ENCODE results near the gene CTNNBL1.

Gene CTNNBL1

GRCh38 chr20:37885042-37885441, 191.2 kb downstream of the CTNNBL1 start:
- no peak for DNase-seq

DNA sequence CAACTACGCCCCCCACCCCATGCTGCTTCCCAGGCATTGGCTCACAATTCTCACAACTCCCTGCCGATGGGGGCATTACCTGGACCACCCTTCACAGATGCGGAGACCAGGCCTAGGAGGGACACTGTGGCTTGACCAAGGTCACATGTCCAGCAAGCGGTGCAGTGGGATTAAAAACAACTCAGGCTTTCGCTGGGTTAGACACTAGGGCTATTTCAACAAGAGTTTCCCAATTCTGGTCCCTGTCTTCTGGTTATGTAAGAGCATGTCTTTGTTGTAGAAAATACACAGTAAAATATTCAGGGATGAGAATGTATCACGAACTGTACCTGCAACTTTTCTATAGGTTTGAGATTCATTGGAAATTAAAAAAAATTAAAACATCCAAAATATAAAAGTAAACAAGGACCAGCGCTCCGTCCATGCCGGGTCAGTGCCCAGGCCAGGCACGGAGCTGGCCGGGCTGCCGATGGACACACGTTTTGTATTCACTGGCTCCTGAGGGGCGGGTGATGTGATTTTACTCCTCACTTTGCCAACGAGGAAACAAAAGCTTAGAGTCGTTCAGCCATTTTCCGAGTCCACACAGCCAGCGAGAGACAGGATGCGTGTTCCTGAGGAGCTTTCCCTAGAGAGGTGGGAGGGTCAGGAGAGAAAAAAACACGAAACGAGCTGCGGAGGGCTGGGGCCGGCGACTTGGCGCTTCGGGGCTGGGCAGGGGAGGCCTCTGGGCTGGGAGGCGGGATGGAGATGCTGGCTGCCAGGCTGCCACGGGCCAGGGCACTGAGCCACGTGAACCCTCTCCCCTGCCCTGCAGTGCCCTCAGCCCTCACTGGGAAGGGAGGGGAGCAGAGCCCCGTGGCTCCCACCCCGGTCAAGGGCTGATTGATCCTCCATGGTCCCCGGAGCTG, 192.0 kb downstream of the CTNNBL1 start:
- DNase-seq, result no peak

DNA sequence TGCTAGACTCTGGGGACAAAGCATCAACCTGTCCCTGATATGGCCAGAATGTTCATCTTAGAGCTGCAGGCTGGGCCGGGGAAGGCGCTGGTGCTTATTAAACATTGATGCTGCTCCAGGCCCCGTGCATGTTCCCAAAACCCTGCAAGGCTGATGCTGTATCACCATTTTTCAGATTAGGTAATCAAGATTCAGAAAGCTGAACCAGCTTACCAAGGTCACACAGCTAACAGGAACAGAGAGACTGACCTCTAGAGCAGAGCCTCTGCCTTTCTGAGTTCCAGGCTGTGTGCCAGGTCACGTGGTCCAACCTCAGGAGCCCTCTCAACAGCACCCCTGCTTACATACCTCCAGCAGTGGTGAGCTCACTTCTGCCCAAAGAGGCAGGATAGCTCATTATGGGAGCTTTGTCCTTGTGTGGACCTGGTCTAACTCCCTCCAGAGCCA, 193.0 kb downstream of the CTNNBL1 start:
- no peak for DNase-seq

DNA sequence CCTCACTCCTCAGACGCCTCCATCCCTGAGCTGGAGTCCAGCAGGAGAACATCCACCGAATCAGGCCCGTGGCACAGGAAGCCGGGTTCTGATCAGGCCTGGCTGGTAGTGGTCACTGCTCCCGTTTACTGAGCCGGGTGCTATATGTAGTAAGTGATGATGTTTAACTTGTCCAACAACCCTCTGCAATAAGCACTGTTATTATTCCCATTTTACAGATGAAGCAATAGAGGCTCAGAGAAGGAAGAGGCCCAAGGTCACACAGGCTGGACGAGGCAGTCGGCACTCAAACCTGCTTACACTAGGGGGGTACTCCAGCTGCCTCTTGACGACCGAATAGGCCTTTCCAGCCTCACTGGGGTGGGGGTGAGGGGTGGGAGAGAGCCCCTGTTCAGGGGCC, 194.8 kb downstream of the CTNNBL1 start:
- DNase-seq, result no peak

- DNase-seq, result no peak
Observed at GRCh38 chr20:37890108-37890507, 196.3 kb downstream of the CTNNBL1 start.

DNA sequence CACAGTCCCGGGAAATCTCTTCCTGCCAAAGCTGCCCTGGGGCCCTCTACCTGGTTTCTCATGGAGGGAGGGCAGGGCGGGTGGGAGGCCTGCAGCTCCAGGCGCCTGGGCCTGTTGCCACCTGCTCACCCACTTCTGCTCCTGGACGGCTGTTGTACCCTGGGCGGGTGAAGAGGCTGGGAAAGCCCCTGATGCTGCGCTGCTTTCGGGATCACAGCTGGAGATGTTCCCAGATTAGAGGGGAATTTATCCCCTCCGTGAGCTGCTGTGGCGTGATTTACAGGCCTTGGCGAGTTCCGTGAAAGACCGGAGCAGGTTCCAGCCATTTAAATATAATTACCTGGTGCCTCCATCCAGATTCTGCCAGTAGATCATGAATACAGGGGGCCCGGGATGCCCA, 196.8 kb downstream of the CTNNBL1 start:
- no peak for DNase-seq

DNA sequence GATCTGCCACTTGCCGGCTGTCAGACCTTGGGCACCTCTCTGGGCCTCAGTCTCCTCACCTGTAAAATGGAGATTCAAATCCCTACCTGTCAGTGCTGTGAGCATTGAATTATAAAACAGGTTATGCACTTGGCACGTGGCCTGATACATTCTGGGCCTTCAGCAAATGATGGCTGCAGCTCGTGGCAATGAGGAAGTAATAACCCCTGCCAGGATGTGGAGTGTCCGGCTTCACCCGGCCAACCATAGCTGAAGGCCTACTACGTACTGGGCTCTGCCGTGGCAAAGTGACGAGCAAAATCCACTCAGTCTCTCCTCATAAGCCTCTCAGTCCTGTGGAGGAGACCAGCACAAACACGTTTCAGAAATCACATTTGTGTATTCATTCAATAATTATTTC, 198.2 kb downstream of the CTNNBL1 start:
- no peak for DNase-seq

DNA sequence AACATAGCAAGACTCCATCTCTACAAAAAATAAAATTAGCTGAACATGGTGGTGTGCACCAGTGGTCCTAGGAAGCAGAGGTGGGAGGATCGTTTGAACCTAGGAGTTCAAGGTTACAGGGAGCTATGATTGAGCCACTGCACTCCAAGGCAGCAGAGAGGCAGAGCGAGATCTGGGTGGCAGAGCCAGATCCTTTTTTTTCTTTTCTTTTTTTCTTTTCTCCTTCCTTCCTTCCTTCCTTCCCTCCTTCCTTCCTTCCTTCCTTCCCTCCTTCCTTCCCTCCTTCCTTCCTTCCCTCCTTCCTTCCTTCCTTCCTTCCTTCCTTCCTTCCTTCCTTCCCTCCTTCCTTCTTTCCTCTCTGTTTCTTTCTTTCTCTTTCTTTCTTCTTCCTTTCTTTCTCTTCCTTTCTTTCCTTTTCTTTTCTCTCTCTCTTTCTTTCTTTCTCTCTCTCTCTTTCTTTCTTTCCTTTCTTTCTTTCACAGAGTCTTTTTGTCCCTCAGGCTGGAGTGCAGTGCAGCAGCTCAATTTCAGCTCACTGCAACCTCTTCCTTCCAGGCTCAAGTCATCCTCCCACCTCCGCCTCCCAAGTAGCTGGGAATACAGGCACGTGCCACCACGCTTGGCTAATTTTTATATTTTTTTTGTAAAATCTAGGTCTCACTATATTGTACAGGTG, 199.9 kb downstream of the CTNNBL1 start:
- DNase-seq, result no peak

GRCh38 chr20:37894454-37894853, 200.6 kb downstream of the CTNNBL1 start:
- DNase-seq, result no peak

DNA sequence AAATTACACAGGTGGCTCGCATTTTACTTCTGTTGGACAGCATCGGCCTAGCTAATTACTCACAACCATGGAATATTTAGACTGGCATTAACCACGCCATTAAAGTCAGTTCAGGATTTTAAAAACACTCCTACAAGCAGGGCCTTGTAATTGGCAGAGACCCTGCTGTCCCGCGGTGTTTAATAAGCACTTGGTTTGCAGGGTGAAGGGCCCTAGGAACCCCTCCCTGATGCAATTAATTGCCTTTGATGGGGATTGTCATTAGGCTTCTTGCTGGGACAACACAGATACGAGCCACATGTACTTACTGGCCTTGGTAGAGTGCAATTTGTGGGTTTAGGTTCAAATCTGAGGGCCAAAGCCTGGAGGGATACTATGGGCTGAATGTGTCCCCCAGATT, 201.3 kb downstream of the CTNNBL1 start:
- no peak for DNase-seq

DNA sequence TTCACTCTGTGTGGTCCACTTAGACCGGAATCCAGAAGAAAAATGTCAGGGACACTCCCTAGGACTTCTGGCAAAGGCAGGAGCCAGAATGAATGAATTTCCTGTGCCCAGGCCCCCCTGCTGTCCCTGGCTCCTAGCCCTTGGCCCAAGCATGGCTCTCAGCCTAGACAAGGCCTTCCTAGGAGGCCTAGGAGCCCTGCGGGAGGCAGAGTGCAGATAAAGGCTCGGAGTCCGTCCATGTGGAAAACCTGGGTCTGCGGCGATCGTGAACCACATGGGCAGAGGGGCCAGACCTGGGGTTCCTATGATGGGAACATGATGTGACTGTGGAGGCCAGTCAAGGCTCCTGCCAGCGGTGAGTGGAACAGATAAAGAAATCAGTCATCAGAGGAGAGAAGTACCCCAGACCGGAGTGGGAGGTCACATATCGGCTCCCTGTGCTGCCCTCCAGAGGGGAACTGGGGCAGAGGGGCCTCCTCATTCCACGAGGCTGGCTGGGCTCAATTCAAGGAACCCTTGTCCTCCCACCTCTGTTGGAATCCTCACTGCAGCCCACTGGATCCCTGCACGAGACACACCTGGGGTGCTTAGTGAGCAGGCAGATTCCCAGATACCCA, 203.2 kb downstream of the CTNNBL1 start:
- DNase-seq, result no peak

GRCh38 chr20:37898233-37899104, 204.6 kb downstream of the CTNNBL1 start:
- DNase-seq, result no peak

DNA sequence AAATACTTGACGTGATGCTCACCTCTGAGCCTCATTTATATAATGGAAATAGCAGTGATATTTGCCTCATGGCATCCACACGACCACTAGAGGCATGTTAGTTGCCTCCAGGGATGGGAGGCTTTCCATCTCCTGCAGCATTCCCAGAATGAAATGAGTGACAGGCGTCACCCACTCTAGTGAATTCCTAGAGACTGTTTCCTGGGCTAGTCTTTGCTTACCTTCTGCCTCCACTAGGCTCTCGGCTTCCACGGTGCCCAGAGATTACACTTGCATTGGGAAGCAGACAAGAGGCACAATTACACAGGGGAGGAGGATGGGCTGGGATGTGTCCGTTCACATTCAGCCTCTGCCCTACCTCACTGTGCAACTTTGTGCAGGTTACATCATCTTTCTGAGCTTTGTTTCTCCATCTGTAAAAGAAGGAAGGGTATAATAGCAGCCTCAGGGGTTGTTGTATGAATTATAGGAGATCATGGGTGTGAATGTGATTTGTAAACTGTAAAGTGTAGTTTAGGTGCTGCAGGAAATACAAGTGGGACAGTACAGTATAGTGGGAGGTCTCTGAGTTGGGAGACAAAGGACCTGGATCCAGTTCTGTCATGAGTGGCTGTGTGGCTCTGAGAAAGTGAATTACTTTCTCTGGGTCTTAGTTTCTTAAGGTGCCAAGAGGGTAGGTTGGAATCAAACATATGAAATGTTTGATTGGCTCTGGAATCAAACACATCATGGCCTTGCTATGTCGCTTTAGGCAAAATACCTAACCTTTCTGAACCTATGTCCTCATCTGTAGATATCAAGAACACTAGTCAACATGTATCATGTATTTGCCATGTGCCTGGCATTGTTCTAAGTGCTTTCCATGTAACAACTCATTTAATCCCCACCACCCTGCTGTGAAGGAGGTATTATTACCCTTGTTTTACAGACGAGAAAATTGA, 205.5 kb downstream of the CTNNBL1 start:
- no peak for DNase-seq

DNA sequence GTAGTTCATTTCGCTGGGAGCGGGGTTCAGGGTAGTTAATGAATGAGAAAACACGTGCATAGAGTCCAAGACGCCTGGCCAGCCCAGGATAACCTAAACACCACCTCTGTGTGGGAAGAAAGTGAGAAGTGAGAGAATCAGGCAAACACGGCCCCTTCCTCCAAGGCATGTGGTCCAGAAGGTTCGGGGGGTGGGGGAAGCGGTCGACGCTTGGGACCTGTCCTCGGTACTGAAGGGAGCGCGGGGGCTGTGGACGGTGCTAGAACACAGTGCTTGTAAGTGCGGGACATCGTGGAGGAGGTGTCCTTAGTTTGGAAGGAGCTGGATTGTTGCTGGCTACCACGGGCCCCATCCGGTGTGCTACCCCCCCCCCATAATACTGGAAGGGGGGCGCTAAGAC, 207.4 kb downstream of the CTNNBL1 start:
- no peak for DNase-seq

GRCh38 chr20:37901654-37902503, 208.0 kb downstream of the CTNNBL1 start:
- DNase-seq, result peak; percentile 14 to 30

DNA sequence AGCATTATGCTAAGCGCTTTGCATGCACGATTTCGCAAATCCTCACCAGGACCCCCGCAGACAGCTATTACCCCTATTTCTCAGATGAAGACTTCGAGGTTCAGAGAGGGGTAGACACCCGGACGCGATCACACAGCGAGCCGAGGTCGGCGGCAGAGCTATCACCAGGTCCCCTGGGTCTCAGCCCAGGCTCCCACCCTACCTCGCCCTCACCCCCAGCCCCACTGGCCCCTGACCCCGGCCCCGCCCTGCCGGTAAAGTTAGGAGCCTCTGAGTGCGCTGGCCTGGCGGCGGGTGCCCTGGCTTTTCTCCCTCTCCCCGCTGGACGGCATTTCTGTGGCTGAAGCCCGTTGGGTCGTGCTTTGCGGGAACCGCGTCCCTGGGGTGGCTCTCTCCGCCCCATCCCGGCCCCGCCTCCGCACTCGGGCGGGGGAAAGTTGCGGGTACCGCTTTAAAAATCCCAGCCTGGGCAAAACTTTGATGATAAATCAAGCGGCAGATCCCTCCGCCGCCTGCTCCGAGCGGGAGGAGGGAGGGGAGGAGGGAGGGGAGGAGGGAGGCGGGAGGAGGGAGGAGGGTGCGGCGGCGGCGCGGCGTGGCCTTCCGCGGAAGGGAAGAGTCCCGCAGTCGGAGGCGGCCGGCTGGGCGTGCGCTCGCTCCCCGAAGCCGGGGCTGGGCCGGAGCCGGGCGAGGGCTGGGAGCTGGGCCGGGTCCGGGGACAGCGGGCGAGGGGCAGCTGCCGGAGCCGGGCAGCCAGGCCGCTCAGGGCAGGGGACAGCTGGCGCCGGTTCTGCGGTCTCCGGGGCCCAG, 208.9 kb downstream of the CTNNBL1 start, which contains the start of gene VSTM2L:
Gene VSTM2L, plus strand, starts transcription at position 624 of the 810 bp plus-strand sequence. CDS start 224 bp downstream, outside the sequence.
- no peak for DNase-seq

GRCh38 chr20:37903317-37904007, 209.6 kb downstream of the CTNNBL1 start:
- no peak for DNase-seq

GRCh38 chr20:37904008-37904642, 210.3 kb downstream of the CTNNBL1 start:
- DNase-seq, result no peak

All from NCI-H187 (cell line).